Measurements from ENCODE around the gene CA7. TPM values are rescaled to one million over a fixed set of nuclear protein-coding genes. Genes with fewer than 3 reads are reported as not detected.

CA7 gene
- total and polyA plus RNA-seq, 8 donors: not detected

DNA sequence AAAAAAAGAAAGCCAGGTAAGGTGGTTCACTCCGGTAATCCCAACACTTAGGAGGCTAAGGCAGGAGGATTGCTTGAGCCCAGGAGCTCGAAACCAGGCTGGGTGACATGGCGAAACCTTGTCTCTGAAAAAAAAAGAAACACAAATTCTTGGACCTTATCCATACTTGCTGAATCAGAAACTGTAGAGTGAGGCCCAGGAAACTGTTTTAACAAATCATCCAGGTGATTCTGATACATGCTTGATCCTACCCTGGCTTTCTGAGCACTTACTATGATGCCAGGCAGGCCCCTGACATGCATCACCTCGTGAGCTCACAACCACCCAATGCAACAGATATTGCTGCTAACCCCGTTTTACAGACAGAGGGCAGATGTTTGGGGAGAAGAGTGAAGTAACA is 9.5 kb upstream of the CA7 start:
- DNase-seq: no peak
- 90 to 94% methylated on average over 5 of the region's 5 CpGs for WGBS, 2 donors
- no peaks in the 10 kb centered on the region for H3K9me3 ChIP-seq
- TF ChIP-seq, protein P1, sequence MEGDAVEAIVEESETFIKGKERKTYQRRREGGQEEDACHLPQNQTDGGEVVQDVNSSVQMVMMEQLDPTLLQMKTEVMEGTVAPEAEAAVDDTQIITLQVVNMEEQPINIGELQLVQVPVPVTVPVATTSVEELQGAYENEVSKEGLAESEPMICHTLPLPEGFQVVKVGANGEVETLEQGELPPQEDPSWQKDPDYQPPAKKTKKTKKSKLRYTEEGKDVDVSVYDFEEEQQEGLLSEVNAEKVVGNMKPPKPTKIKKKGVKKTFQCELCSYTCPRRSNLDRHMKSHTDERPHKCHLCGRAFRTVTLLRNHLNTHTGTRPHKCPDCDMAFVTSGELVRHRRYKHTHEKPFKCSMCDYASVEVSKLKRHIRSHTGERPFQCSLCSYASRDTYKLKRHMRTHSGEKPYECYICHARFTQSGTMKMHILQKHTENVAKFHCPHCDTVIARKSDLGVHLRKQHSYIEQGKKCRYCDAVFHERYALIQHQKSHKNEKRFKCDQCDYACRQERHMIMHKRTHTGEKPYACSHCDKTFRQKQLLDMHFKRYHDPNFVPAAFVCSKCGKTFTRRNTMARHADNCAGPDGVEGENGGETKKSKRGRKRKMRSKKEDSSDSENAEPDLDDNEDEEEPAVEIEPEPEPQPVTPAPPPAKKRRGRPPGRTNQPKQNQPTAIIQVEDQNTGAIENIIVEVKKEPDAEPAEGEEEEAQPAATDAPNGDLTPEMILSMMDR (IDR thresholded peaks at IDR 0.05): no peak
- no peak for FAIRE-seq
- H3K4me1 ChIP-seq: peaks cover 0 to 4% (median 0%) of the 10 kb centered on the region in 3 donors
- ATAC-seq: no peak
- no peaks in the 10 kb centered on the region for H3K36me3 ChIP-seq
- intact Hi-C loops (cut with DNase I): no loop called here
- H3K27ac ChIP-seq: no peak overlapping the region
- no peak overlapping the region for H3K4me3 ChIP-seq
- H3K27me3 ChIP-seq: no peaks in the 10 kb centered on the region

DNA sequence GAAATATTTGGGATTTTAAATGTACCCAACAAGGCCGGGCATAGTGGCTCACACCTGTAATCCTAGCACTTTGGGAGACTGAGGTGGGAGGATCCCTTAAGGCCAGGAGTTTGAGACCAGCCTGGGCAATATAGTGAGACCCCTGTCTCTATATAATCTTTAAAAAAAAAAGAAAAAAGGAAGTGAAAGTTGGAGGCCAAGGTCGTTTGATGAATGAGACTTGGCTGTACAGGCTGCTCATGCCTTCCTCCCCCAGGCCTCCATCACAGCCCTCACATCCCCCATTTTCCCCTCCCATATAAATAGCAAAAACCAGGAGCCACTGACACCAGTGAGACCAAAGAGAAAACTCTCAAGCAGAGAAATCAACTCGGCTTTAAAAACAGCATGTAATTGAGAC is 3.3 kb upstream of the CA7 start:
- no peak for ATAC-seq
- intact Hi-C loops (cut with DNase I): no loop called here
- 42 to 49% methylated on average over 3 of the region's 3 CpGs for WGBS, 2 donors

DNA sequence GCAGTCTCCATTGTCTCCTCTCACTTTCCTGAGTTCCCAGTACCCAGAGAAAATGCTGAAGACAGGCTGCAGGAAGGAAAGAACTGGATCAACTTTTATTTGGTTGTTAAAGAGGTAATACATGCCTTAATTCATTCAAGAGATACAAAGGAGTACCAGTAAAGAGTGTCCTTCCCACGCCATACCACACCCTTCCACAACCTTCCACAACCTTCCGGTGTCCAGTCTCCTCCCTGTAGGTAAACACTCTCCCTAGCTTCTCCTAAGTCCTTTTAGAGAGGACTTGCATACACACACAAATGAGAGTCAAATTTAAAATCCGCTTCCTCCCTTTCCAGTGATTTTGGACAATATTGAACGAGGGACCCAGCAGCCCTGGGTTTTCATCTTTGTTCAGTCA is 2.8 kb upstream of the CA7 start:
- intact Hi-C loops (cut with DNase I): no loop called here
- Histone ChIP-seq H3K36me3 (no peaks in the 10 kb centered on the region), H3K9me3 (no peaks in the 10 kb centered on the region), H3K27me3 (peaks cover 0 to 3% (median 0%) of the 10 kb centered on the region in 4 donors), H3K4me3 (no peak overlapping the region), H3K4me1 (peaks cover 0 to 4% (median 0%) of the 10 kb centered on the region in 3 donors), H3K27ac (no peak overlapping the region)
- no peak for FAIRE-seq
- WGBS, 2 donors: 86 to 94% methylated on average over 4 of the region's 4 CpGs
- no peak for ATAC-seq
- TF ChIP-seq, protein P1 (IDR thresholded peaks at IDR 0.05): no peak
- no peak for DNase-seq

More for the DNA sequence above, 3.3 kb upstream of the CA7 start:
- no peak for DNase-seq
- Histone ChIP-seq H3K9me3 (no peaks in the 10 kb centered on the region), H3K4me3 (no peak overlapping the region), H3K27me3 (peaks cover 0 to 3% (median 0%) of the 10 kb centered on the region in 4 donors), H3K36me3 (no peaks in the 10 kb centered on the region), H3K4me1 (peaks cover 0 to 4% (median 0%) of the 10 kb centered on the region in 3 donors), H3K27ac (no peak overlapping the region)
- TF ChIP-seq, protein P1 (IDR thresholded peaks at IDR 0.05): no peak
- FAIRE-seq: no peak

DNA sequence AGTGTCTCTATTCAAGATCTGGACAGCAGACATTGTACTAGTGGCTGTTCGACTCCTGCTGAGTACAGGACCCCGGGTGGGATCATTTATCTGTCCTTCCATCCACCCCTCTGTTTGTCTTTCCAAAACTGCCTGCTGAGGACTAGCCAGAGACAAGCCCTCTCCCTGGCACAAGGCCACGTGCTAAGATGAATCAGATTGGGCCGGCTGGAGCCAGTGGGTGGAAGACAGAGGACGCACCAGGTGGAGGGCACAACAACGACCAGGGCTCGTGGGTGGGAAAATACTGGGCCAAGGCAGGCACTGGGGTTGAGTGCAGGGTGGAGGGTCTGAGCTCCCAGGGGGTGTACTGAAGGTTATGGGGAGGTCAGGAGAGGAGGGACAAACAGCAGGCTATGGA is 1.4 kb upstream of the CA7 start:
- peaks cover 0 to 3% (median 0%) of the 10 kb centered on the region in 4 donors for H3K27me3 ChIP-seq
- ATAC-seq: no peak
- H3K27ac ChIP-seq: no peak overlapping the region
- no peak for FAIRE-seq
- H3K4me3 ChIP-seq: no peak overlapping the region
- peak in 1 of 6 donors; percentile 47 for DNase-seq
- WGBS, 2 donors: 78% methylated on average over 7 of the region's 7 CpGs
- no peaks in the 10 kb centered on the region for H3K9me3 ChIP-seq
- TF ChIP-seq, protein P1 (IDR thresholded peaks at IDR 0.05): no peak
- intact Hi-C loops (cut with DNase I): no loop called here
- peaks cover 0 to 4% (median 0%) of the 10 kb centered on the region in 3 donors for H3K4me1 ChIP-seq
- no peaks in the 10 kb centered on the region for H3K36me3 ChIP-seq

DNA sequence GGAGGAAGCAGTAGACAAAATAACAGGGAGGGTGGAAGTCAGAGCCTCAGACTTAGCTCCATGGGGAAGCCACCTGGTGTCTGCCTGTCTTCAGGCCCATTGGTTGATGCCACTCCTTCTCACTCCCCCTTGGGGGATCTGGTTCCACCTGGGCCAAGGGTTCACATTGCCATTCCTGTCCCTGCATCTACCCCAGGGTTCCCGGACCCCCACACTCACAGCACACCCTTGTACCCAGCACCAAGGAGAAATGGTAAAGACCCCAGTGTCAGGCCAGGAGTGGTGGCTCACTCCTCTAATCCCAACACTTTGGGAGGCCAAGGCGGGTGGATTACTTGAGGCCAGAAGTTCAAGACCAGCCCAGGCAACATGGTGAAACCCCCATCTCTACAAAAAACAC is 1.0 kb upstream of the CA7 start:
- ATAC-seq: no peak
- TF ChIP-seq, protein P1 (IDR thresholded peaks at IDR 0.05): no peak
- no peak overlapping the region for H3K4me3 ChIP-seq
- DNase-seq: peak in 1 of 6 donors; percentile 29
- intact Hi-C loops (cut with DNase I): no loop called here
- H3K9me3 ChIP-seq: no peaks in the 10 kb centered on the region
- 95 to 97% methylated on average over 2 of the region's 2 CpGs for WGBS, 2 donors
- H3K36me3 ChIP-seq: no peaks in the 10 kb centered on the region
- FAIRE-seq: no peak
- no peak overlapping the region for H3K27ac ChIP-seq
- peaks cover 0 to 3% (median 0%) of the 10 kb centered on the region in 4 donors for H3K27me3 ChIP-seq
- peaks cover 0 to 4% (median 0%) of the 10 kb centered on the region in 3 donors for H3K4me1 ChIP-seq

Measured in pancreas (tissue), 10 donors.